ENCODE measurements around the gene CACNG3.
A peak's percentile ranks its signal among the peaks of the same experiment; 100 is the strongest.
"Not testable (repeated sequence)": the region's sequence is repeated elsewhere in the genome, so short reads cannot be mapped to it uniquely, and the experiment has no call there.

The CACNG3 gene

DNA sequence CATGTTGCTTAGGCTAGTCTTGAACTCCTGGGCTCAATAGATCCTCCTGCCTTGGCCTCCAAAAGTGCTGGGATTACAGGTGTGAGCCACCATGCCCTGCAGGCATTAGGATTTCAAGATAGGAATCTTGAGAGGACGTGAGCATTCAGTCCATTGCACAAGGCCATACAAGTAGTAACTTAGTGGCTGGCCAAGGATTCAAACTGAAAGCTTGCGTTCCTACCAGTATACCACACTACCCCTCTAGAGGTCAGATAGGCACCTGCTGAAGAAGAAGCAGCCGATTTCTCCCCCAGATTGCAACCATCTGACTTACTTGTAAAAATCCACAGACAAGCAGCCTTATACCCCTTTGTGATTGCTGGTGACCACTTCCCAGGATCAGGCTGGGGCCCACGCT, 80.9 kb downstream of the CACNG3 start:
- no peak for DNase-seq

- not testable (repeated sequence) for DNase-seq
These were observed 87.7 kb downstream of the CACNG3 start for GRCh38 chr16:24343829-24344228.

DNA sequence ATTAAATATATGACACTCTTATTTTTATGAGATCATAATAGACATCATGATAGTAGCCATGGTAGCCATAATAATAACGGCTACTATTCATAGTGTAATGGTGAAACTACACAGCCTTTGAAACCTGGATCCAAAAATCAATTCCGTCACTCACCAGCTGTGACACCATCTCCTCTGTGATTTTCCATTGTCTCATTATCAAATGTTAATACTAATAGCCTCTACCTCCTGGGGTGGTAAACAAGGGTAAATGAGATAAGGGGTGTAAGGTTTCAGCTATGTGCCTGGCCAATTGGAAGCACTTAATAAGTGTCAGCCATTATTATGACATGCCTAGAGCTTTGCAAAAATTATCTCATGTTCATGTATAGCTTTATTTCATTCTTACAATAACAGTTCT, 88.6 kb downstream of the CACNG3 start:
- DNase-seq, result no peak

- DNase-seq, result no peak
These were observed 89.6 kb downstream of the CACNG3 start for GRCh38 chr16:24345704-24346103.

DNA sequence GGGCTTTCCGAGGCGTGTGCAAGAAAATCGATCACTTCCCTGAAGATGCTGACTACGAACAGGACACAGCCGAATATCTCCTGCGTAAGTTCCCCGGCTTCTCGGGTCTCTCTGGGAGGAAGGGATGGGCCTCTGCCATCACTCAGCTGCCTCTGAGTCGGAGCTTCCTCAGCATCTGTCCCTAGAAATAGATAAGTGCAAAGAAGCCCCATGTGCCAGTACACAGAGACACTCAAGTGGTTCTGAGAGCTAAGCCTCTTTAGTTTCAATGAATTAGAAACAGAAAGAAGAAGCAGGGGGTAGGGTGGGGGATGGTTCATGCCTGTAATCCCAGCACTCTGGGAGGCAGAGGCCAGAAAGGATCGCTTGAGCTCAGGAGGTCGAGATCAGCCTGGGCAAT, 90.6 kb downstream of the CACNG3 start:
- no peak for DNase-seq

GRCh38 chr16:24347556-24347955, 91.4 kb downstream of the CACNG3 start:
- DNase-seq, result no peak

- no peak for DNase-seq
These were observed 92.6 kb downstream of the CACNG3 start for GRCh38 chr16:24348545-24349290.

- DNase-seq, result no peak
These were observed 93.2 kb downstream of the CACNG3 start for GRCh38 chr16:24349320-24349719.

DNA sequence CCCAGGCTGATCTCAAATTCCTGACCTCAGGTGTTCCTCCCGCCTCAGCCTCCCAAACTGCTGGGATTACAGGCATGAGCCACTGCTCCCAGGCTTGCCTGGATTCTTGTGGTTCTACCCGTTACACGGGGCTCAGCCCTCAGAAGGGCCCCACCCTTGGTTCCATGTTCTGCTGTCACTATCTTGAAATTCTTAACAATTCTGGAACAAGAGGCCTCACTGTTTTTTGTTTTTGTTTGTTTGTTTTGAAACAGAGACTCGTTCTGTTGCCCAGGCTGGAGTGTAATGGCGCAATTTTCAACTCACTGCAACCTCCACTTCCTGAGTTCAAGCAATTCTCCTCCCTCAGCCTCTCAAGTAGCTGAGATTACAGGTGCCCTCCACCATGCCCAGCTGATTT, 96.6 kb downstream of the CACNG3 start:
- DNase-seq, result no peak

DNA sequence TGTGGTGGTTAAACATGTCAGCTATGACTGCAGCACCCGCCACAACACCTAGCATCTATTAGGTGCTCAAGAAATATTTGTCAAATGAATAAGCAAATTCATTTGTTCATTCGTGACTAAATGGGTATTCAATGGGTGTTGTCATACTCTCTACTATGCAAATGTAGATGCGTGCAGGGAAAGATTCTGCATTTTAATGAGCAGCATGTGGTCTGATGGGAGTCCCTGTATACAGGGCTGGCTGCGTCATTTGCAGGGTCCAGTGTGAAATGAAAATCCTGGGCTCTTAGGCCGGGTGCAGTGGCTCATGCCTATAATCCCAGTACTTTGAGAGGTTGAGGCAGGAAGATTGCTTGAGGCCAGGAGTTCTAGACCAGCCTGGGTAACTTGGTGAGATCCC, 97.5 kb downstream of the CACNG3 start:
- no peak for DNase-seq

DNA sequence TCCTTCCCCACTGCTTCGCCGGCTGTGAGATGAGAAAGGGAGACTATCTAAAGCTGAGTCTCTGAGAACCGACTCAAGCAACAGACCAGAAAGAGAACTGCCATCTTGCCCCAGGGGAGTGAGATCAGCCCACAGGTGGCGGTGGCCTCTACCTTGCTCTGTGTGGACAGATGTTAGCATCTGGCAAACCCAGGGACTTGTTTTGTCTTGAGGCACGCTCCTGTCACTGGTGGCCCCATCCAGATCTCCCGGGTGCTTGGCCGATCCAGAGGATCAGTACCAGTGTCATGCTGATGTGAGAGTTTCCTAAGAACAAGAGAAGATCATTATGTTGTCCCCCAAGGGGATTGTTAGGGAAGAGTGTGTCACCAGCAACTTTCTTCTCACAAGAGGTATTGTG, 101.4 kb downstream of the CACNG3 start:
- DNase-seq, result no peak

GRCh38 chr16:24358117-24358516, 102.0 kb downstream of the CACNG3 start:
- no peak for DNase-seq

GRCh38 chr16:24359490-24359889, 103.4 kb downstream of the CACNG3 start:
- DNase-seq, result no peak

- DNase-seq, result no peak
These were observed 104.8 kb downstream of the CACNG3 start for GRCh38 chr16:24360936-24361335.

- no peak for DNase-seq
These were observed 108.5 kb downstream of the CACNG3 start for GRCh38 chr16:24364596-24364995.

DNA sequence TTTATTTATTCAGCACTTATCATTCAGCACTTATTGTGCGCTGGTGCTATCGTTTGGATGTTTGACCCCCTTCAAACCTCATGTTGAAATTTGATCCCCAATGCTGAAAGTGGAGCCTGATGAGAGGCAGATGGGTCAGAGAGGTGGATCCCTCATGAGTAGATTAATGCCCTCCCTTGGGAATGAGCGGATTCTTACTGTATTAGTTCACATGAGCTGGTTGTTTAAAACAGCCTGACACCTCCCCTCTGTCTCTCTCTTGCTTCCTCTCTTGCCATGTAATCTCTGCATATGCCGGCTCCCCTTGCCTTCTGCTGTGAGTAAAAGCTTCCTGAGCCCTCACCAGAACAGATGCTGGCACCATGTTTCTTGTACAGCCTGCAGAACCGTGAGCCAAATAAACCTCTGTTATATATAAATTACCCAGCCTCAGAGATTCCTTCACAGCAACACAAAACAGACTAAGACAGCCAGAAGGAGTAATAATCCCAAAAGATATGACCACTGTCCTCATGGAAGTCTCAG, 111.1 kb downstream of the CACNG3 start:
- peak; percentile 19 for DNase-seq

DNA sequence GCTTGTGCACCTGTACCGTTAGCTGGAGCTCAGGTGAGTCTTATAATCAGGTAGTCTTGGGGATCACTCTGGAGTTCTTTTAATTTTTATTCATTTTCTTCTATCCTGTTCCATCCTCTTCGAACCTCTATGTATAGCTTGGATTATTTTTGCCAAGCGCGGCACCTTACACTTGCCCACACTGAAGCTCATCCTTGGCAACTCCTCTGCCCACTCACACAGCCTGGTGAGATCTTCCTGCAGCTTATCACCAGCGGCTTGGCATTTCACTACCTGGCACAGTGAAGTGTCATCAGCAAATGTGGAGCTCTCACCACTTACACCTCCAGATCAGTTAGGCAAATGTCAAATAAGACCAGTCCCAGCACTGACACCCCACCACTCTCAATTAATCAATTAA, 116.7 kb downstream of the CACNG3 start:
- DNase-seq, result no peak

- no peak for DNase-seq
These were observed 122.9 kb downstream of the CACNG3 start for GRCh38 chr16:24378999-24379398.

DNA sequence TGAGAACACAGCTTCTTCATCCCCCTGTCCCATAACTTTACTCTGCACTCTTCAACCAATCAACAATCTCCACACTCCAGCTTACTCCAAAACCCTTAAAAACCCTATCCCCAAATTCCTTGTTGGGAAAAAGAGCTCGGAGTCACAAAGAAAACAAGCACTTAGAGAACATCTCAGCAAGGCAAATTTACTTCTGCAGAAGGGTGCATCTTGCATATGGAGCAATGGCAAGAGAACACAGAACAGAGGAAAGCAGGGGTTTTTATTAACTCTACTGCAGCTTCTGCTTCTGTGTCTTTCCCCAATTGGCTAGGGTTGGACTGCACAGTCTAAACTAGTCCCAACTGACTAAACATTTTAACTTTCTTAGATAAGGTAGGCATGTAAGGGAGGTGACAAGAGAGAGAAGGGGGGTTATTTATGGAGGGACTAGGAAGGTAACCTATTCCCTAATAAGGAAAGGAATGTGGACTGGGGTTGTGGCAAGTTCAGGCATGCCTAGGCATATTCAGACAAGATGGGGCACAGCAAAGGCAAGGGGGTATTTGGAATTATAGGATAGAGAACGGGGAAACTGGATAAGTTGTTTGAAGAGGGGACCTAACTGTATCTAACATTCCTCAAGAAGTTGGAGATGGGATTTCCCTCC, 125.5 kb downstream of the CACNG3 start:
- no peak for DNase-seq

DNA sequence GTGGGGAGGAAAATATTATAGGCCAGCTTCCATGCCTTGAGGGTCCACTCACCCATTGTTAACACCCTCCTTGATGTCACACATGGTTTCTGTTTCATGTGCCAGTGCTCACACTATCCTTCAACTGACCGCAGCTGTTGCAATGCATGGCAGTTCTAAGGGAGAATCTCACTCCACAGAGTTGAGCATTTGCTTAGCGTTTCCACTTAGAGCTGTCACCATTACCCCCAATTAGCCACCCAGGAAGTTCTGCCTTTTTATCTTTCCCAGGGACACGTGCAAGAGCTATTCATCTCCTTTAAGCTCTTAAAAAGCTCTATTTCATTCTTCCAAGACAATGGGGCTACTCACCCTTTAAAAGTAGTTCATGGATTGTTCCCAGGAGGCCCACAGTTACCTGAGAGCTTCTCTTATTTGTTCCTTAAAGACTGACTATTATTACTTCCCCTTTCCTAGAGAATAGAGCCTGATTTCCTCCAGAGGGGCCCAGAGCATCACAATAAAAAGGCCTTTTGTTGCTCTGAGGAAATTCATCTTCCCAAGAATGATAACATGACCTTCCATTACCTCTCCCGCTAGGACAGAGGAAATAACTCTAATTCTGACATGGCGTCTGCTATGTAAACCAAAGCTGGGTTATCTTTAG, 126.8 kb downstream of the CACNG3 start:
- DNase-seq, result no peak

DNA sequence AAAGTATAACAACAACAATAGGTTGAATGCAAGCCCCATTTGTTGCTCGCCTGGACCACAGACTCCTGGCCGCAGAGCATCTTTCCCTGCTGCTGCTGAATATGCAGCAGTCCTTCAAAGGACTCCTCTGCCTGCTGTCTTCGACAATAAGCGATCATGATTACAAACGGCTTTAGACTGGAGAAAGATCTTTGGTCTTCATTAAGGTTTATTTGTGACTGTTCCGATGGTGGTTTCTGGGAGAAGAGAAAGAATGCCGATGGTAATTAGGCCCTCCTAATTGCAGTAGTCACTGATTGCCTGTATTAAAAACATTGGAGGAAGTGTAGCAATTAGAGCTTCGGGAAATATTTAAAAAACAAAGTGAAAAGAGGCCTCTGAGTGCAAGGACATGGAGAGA, 138.2 kb downstream of the CACNG3 start:
- no peak for DNase-seq

DNA sequence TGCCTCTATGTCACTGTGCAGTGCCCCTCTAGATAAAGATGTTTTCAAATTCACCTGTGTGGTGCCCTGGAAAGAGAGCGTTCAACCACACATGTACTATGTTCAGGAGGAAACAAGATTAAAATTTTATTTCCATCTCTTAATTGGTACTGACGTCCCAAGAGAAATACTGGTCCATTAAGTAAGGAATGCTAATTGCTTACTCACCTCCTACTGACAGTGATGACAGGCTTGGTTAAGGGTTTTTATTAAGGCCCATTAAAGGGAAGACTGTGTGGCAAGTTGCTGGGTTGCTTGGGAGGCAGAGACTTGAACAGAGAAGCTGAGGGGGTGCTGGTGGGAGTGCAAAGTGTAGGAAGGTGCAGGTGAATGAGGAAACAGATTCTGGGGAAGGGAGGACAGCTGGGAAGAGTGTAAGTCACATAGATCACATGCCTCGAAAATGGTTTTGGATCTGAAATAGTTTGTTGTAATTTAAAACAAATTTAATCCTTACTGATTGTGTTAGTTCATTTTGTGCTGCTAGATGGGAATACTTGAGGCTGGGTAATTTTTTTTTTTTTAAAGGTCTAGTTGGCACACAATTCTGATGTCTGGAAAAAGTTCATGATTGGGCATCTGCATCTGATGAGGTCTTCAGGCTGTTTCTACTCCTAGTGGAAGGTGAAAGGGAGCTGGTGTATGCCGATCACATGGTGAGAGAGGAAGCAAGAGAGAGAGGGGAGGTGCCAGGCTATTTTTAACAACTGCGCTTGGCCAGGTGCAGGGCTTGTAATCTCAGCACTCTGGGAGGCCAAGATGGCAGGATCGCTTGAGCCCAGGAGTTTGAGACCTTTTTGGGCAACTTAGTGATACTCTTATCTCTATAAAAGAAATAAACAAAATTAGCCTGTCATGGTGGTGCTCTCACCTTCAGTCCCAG, 140.5 kb downstream of the CACNG3 start:
- DNase-seq, result no peak

- no peak for DNase-seq
These were observed 152.9 kb downstream of the CACNG3 start for GRCh38 chr16:24409045-24409444.

Measured in NCI-H524 treated with DMSO at 0.1 percent for 48 hours (cell line).